Mesothelial cell of epicardium (in vitro differentiated cells): ENCODE data around the gene ERCC2. TPM values are rescaled to one million over a fixed set of nuclear protein-coding genes. Genes with fewer than 3 reads are reported as not detected.

Experiments
- DNase-seq, 2 experiments: peaks; one replicate each; pipeline ENCODE4 v3.0.0; 2021; ENCODE audit warnings: low spot score in 2 of 2; ENCODE audit not compliant: unreplicated experiment in 2 of 2
- H3K27ac Mint-ChIP-seq: 2 replicates; pipeline ENCODE4 v1.8.0; 2021; ENCODE audit warnings: mixed read lengths
- H3K27me3 Mint-ChIP-seq: 2 replicates; pipeline ENCODE4 v1.8.0; 2021; ENCODE audit warnings: low read depth, mixed read lengths
- H3K36me3 Mint-ChIP-seq: 2 replicates; pipeline ENCODE4 v1.8.0; 2021; ENCODE audit warnings: mixed read lengths
- H3K4me1 Mint-ChIP-seq: 2 replicates; pipeline ENCODE4 v1.8.0; 2021; ENCODE audit warnings: mixed read lengths
- H3K4me3 Mint-ChIP-seq: 2 replicates; pipeline ENCODE4 v1.8.0; 2021; ENCODE audit warnings: mild to moderate bottlenecking, moderate library complexity, mixed read lengths
- H3K9me3 Mint-ChIP-seq: 2 replicates; pipeline ENCODE4 v1.8.0; 2021; ENCODE audit warnings: mixed read lengths
- total RNA-seq: library from RNA; stranded (reverse); gene quantifications from 3 replicates; pipeline ENCODE4 v1.2.1, GENCODE V29; 2021
- TF ChIP-seq, protein P1 (sequence below): fragments of 200-600 bp; sonication (generic); IDR thresholded peaks from one replicate; pipeline ENCODE4 v1.5.0; 2021; ENCODE audit warnings: antibody characterized with exemption; ENCODE audit not compliant: unreplicated experiment

Gene ERCC2
- total RNA-seq, 1 donor from 2014 or later = 62.7 TPM

DNA sequence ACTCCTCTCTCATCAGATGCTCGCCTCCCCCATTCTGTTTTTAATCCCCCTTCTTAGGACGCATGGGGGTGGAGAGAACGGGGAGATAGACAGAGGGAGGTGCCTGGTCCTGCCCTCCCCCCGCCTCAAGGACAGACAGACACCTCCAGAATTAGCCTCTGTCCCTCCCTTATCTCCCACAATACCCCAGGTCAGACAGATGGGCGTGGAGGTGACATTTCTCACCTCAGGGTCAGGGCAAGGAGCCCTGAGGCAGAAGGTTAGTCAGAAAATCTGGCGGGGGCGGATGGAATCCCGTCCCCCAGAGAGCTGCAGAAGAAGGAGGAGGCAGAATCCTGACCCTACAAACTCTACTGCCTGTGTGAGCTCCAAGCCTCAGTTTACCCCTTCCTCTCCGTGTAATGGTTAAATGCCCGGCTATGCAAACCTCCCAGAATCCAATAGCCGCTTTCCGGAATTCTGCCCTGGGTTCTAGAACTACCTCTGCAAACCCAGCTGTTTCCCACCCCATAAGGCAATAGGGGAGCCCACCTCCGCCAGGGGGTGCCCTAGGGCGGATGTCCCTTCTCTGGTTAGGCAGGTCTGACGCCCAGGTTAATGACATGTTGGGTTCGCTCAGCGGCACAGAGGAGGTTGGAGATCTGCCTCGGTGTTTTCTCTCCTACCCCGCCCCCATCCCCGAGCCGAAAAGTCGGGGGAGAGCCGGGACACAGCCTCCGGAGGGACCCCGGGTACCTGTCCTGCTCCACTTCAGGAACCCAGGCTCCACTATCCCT lies 33.6 kb upstream of the ERCC2 start:
- DNase-seq = peak in 1 of 2 experiments; percentile 73

DNA sequence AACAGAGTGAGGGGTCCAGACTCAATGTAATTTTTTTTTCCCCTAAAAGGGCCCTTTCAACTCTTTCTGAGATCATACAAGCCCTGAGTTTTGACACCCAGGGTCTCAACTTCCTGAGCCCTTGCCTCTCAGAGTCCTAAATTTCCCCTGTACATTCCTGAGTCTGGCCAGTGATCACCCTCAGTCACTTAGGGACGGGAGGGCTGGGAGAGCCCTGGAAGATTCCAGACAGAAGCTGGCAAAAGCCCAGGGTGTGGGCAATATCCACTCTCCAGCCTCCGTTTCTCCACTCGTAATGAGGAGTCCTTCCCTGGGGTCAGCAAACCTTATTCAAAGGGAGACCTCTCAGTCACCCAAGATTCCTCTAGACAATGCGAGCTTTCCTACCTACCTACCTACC lies 32.9 kb upstream of the ERCC2 start:
- H3K27ac Mint-ChIP-seq = peak overlapping the region; percentile 98
- no peaks in the 10 kb centered on the region for H3K9me3 Mint-ChIP-seq
- TF ChIP-seq, protein P1, sequence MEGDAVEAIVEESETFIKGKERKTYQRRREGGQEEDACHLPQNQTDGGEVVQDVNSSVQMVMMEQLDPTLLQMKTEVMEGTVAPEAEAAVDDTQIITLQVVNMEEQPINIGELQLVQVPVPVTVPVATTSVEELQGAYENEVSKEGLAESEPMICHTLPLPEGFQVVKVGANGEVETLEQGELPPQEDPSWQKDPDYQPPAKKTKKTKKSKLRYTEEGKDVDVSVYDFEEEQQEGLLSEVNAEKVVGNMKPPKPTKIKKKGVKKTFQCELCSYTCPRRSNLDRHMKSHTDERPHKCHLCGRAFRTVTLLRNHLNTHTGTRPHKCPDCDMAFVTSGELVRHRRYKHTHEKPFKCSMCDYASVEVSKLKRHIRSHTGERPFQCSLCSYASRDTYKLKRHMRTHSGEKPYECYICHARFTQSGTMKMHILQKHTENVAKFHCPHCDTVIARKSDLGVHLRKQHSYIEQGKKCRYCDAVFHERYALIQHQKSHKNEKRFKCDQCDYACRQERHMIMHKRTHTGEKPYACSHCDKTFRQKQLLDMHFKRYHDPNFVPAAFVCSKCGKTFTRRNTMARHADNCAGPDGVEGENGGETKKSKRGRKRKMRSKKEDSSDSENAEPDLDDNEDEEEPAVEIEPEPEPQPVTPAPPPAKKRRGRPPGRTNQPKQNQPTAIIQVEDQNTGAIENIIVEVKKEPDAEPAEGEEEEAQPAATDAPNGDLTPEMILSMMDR = no peak
- H3K4me1 Mint-ChIP-seq = peaks cover 44% of the 10 kb centered on the region
- H3K27me3 Mint-ChIP-seq = peaks cover 33% of the 10 kb centered on the region
- H3K36me3 Mint-ChIP-seq = peaks cover under 1% of the 10 kb centered on the region
- H3K4me3 Mint-ChIP-seq = peak overlapping the region; percentile 85
- DNase-seq = no peak

More for the DNA sequence above, 33.6 kb upstream of the ERCC2 start:
- Mint-ChIP-seq H3K4me3 (peak overlapping the region; percentile 85), H3K36me3 (peaks cover 8% of the 10 kb centered on the region), H3K9me3 (no peaks in the 10 kb centered on the region), H3K27ac (peak overlapping the region; percentile 98), H3K27me3 (peaks cover 33% of the 10 kb centered on the region), H3K4me1 (peaks cover 39% of the 10 kb centered on the region)
- TF ChIP-seq, protein P1 = peak; percentile 16

DNA sequence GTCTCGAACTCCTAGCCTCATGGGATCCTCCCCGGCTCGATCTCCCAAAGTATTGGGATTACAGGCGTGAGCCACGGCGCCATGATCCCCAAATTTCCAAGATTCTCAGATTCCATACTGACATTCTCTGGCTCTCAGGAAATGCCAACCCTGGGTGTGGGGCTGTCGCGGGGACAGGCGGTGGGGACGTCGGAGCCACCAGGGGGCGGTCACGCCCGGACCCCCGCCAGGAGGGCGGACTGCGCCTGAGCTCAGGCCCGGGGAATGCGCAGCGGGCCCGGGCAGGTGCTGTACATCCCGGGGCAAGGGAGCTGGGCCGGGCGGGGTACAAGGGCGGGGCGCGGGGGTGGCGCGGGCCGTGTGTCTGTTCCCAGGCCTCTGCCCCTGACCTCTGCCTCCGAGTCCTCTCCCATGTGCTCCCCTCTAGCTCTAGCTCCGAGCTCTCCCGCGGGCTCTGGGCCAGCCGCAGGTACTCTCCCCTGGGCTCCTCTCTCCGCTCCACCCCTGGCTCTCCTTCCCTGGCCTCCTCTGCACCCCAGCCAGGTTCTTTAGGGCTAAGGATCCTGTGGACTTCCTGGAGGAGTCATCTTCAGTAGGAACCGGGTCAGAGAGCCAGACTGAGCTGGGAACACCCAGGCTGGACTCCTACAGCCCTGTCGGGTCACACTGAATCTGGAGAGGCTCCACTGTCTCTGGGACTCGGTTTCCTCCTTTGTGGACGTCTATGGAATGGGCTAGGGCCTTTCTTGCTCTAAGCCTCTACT lies 32.1 kb upstream of the ERCC2 start:
- Mint-ChIP-seq H3K27ac (peak overlapping the region; percentile 85), H3K27me3 (peaks cover 33% of the 10 kb centered on the region), H3K4me3 (peak overlapping the region; percentile 85), H3K36me3 (no peaks in the 10 kb centered on the region), H3K9me3 (no peaks in the 10 kb centered on the region), H3K4me1 (peaks cover 45% of the 10 kb centered on the region)
- TF ChIP-seq, protein P1 = peak; percentile 73
- peak in 1 of 2 experiments; percentile 75 for DNase-seq

DNA sequence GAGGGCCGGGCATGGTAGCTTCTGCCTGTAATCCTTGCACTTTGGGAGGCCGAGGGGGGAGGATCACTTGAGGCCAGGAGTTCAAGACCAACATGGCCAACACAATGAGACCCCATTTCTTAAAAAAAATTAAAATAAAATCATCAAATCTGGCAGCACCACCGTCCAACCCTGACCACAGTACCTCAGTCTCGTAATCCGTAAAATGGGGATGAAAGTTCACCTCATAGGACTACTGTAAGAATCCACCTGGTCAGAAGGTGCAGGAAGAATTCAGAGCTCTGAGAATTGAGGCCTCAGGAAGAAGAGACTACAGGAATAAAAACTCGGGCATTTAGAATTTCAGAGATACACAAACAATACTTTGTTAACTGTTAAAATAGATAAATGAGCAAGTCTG lies 31.4 kb upstream of the ERCC2 start:
- Mint-ChIP-seq H3K27me3 (peaks cover 33% of the 10 kb centered on the region), H3K9me3 (no peaks in the 10 kb centered on the region), H3K4me1 (peaks cover 41% of the 10 kb centered on the region), H3K36me3 (no peaks in the 10 kb centered on the region), H3K4me3 (no peak overlapping the region), H3K27ac (no peak overlapping the region)
- TF ChIP-seq, protein P1 = no peak
- DNase-seq = no peak

DNA sequence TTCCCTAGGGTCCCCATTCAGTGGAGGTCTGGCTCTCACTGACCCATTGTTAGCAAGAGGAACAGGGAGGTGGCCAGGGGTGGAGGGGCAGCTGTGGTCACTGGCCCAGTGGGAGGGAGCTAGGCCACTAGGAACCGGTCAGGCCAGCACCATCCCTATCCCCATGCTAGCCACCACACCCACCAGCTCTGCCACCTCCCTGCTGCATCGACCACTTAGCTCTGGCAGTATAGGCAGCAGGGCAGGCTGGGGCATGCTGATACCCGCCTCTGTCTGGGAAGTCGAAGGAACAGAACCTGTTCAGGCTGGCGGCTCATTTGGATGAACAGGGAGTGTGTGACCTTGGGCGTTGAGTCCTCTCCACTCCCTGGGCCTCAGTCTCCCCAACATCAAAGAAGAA lies 29.8 kb upstream of the ERCC2 start:
- no peak overlapping the region for H3K4me3 Mint-ChIP-seq
- H3K27me3 Mint-ChIP-seq = peaks cover 31% of the 10 kb centered on the region
- H3K4me1 Mint-ChIP-seq = peaks cover 31% of the 10 kb centered on the region
- no peak for DNase-seq
- TF ChIP-seq, protein P1 = no peak
- H3K27ac Mint-ChIP-seq = no peak overlapping the region
- H3K36me3 Mint-ChIP-seq = peaks cover 2% of the 10 kb centered on the region
- no peaks in the 10 kb centered on the region for H3K9me3 Mint-ChIP-seq
